SKM-1 treated with dmso at 0.1 percent for 144 hours (cell line): Measurements from ENCODE around the gene SGF29.
A peak's percentile ranks its signal among the peaks of the same experiment; 100 is the strongest.
"Not testable (repeated sequence)": the region's sequence is repeated elsewhere in the genome, so short reads cannot be mapped to it uniquely, and the experiment has no call there.

Experiments
- DNase-seq: peaks from one replicate; lab custom pipeline; 2025; ENCODE audit not compliant: unreplicated experiment; lab: John Stamatoyannopoulos, UW

Gene SGF29

GRCh38 chr16:28553776-28554633 is at the start of gene SGF29:
SGF29 (plus strand) TSS chr16:28553920; CDS start chr16:28581070, 27,150 bp downstream.
- DNase-seq, result peak; percentile 87

- DNase-seq, result no peak
Observed at GRCh38 chr16:28504707-28505404, 48.9 kb upstream of the SGF29 start.

GRCh38 chr16:28505489-28506137 is 48.1 kb upstream of the SGF29 start:
- no peak for DNase-seq

GRCh38 chr16:28511031-28511430 is 42.7 kb upstream of the SGF29 start:
- no peak for DNase-seq

GRCh38 chr16:28511801-28512789 is 41.6 kb upstream of the SGF29 start:
- DNase-seq, result no peak

- DNase-seq, result no peak
Observed at GRCh38 chr16:28513484-28514181, 40.1 kb upstream of the SGF29 start.

GRCh38 chr16:28514246-28514645 is 39.5 kb upstream of the SGF29 start:
- DNase-seq, result no peak

GRCh38 chr16:28520672-28521071 is 33.0 kb upstream of the SGF29 start:
- no peak for DNase-seq

- DNase-seq, result no peak
Observed at GRCh38 chr16:28521436-28521835, 32.3 kb upstream of the SGF29 start.

- no peak for DNase-seq
Observed at GRCh38 chr16:28522792-28523191, 30.9 kb upstream of the SGF29 start.

GRCh38 chr16:28524681-28525171 is 29.0 kb upstream of the SGF29 start:
- no peak for DNase-seq

GRCh38 chr16:28526201-28527099 is 27.3 kb upstream of the SGF29 start:
- DNase-seq, result no peak

GRCh38 chr16:28527100-28527785 is 26.5 kb upstream of the SGF29 start:
- not testable (repeated sequence) for DNase-seq

- no peak for DNase-seq
Observed at GRCh38 chr16:28527985-28528384, 25.7 kb upstream of the SGF29 start.

- DNase-seq, result no peak
Observed at GRCh38 chr16:28528463-28528867, 25.3 kb upstream of the SGF29 start.

- DNase-seq, result no peak
Observed at GRCh38 chr16:28529124-28529523, 24.6 kb upstream of the SGF29 start.

- no peak for DNase-seq
Observed at GRCh38 chr16:28531777-28532744, 21.7 kb upstream of the SGF29 start.
